ENCODE measurements around the gene ELAVL1.
"Not testable (repeated sequence)": the region's sequence is repeated elsewhere in the genome, so short reads cannot be mapped to it uniquely, and the experiment has no call there.

The ELAVL1 gene

DNA sequence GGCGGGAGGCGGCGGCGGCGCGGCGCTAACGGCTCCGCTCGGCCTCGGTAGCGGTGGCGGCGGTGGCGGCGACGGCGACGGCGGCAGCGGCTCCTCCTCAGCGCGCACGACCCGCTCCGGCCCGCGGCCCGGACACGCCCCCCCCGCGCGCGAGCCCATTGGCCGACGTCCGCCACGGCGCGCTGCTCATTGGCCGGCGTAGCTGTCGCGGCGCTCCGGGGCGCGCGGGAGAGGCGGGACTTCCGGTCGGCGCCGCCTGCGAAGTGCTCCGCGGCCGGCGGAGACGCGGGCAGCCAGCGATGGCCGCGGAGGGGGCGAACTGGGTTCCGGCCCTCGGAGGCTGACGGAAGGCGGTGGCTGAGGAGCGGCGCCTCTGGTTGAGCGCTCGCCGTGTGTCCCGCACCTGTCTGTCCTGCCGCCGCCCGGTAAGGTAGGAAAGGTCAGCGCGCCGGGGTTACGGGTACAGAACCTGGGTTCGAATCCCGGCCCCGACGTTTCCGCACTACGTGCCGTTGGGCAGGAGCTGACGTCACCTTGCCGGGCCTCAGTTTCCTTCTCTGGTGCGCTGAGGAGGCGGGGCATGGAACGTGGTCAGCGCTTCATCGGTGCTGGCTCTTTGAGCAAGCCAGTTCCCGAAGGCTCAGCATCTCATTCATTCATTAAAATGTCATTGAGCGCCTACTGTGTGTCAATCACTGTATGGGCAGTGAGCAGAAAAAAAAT, at the start of gene ELAVL1:
TSS of gene ELAVL1 (minus strand) at position 108 of the 723 bp plus-strand sequence. CDS start 13,826 bp downstream, outside the sequence.
- DNase-seq: peak; percentile 76 to 78

DNA sequence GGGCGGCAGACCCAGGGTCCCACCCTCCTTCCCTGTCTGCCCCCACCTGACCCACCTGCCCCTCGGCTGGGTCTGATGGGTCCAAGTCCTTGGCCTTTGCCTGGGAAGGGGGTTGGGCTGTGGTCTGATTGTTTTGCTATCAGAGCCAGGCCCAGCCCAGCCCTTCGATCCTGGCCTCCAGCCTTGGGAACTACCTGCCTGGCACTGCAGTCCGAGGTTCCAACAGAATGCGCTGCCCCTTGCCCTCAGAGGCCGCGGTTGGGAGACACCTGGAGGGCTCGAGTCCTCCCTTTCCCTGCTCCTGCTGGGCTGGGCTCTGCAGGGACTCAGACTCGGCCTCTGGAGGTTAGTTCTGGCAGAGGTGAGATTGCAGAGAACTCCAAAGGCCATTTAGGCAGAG, 48.7 kb upstream of the ELAVL1 start:
- no peak for DNase-seq

DNA sequence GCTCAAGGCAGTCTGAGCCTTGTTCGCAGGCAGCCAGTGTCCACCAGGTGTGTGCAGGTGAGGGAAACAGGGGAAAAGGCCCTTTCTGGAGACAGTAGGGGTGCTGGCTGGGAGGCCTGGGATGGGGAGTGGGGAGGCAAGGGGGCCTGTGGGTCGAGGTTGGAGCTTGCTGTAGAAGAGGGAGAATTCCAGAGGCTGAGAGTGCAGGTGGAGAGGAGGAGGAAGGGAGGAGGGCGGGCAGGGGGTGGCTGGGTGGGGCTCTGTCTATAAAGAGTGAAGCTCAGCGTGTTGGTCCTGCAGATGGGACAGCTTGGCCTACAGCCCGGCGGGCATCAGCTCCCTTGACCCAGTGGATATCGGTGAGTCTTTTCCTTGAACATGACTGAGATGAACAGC, 47.0 kb upstream of the ELAVL1 start, which contains the start of gene CCL25:
TSS of gene CCL25 (plus strand) at position 297 of the 396 bp plus-strand sequence. CDS start 290 bp downstream, outside the sequence.
- DNase-seq: no peak

DNA sequence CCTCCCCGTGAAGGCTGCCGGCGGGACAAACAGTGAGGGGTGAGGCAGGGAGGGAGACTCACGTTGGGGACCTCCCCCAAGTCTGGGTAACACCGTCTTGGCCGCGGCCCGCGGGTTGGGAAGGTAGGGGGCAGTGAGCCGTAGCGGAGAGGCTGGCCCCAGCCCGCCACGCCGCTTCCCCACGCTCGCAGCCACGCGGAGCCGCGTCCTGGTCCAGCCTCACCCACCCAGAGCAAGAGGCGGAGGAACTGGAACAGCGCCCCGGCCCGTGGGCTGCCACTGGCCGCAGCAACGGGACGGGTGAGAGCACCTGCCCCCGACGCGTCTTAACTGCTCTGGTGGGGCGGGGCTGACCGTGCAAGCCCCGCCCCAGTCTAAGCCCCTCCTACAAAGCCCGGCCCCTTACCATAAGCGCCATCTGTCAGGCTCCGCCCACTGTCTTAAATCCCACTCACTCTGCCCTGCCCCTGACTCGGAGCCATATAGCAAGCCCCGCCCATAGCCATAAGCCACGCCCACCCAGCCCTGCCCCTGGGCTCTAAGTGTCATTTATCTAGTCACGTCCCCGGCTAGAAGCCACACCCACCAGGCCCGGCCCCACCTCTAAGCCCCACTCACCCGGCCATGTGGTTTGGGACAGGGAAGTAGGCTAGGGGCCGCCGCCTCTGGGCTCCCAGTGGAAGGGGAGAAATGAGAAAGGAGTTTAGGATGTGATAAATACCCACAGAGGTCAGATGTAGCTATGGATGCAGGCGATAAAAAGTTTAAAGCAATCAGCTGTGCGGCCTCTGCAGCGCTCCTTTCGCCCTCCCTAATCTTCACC, 45.0 kb upstream of the ELAVL1 start:
- DNase-seq: peak; percentile 33 to 69

DNA sequence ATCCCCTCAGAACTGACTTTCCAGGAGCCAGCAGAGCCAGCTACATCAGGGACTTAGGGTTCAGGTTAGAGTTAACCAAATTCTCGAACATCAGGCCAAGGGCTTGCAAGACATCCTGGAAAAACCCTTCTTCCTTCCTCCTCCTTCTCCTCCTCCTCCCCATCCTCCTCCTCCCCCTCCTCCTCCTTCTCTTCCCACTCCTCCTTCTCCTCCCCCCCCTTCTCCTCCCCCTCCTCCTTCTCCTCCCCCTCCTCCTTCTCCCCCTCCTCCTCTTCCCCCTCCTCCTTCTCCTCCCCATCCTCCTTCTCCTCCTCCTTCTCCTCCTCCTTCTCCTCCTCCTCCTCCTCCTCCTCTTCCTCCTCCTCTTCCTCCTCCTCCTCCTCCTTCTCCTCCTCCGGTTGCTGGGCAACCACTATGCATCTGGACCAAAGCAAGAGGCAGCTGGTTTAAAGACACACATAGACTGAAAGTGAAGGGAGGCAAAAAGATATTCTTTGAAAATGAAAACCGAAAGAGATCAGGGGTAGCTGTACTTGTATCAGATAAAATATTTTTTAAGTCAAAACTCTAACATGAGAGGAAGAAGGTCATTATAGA, 41.2 kb upstream of the ELAVL1 start:
- no peak for DNase-seq

DNA sequence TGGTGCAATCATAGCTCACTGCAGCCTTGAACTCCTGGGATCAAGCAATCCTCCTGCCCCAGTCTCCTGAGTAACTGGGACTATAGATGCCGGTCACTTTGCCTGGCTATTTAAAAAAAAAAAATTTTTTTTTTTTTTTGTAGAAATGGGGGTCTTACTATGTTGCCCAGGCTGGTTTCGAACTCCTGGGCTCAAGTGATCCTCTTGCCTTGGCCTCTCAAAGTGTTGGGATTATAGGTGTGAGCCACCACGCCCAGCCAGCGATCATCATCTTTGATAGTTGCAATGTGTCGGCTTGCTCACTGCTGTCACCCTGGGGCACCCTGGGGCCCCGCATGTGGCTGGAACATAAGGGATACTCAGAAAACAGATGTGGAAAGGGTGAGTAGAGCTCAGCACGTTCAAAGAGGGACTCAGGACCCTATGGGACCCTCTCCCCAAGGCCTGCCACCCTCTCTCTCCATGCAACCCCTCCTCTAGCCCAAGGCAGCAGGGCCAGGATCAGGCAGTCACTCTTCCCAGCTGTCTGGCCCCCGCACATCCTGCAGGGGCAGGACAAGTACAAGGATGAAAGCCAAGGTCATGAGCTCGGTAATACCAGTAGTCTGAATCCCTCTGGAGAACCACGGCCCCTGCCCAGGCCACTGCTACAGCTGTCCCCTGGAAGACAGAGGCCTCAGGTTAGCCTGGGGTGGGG, 40.6 kb upstream of the ELAVL1 start:
- DNase-seq: no peak

DNA sequence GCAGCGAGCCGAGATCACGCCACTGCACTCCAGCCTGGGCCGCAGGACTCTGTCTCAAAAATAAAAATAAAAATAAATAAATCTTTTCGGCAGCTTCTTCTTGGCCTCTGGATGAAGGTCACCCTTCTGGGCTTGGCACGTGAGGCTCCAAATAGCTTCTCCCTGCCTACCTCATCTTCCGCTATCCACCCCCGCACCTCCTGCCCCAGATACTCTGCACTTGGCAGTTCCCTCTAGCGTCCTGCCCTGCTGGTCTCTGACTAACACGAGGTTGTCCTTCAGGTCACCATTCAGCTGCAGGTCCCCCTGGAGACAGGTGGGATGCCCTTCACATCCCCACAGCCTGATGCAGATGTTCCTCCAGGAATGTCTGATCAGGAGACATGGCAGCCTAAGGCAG, 38.6 kb upstream of the ELAVL1 start:
- no peak for DNase-seq

DNA sequence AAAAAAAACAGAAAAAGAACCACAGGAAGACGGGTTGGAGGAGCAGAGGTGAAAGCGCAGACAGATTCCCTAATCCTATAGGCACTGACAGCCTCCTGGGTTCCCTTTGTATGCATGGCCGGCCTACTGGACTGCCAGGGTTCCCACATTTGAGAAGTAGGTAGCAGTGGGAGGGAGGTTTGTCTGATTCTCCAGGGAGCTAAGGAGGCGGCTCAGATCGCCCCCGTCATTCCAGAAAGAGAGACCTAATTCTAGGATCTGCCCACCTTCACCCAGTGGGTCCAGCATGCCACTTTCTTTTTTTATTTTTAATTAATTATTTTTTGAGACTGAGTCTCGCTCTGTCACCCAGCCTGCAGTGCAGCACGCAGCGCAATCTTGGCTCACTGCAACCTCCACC, 37.5 kb upstream of the ELAVL1 start:
- no peak for DNase-seq

DNA sequence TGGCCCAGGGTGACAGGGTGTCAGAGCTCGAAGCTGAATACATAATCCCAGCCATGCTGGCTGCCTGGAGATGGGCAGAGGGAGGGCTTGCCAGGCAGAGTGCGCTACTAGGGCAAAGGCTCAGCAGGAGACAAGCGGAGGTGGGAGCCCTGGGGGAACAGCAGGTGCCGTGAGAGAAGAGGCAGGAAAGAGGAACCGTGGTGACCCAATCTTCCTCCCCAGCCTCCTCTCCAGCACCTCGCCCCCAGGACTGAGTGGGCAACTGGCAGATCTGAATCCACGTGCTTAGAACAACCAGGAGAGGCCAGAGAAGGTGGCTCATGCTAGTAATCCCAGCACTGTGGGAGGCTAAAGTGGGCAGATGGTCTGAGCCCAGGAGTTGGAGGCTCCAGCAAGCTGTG, 36.1 kb upstream of the ELAVL1 start:
- DNase-seq: no peak

DNA sequence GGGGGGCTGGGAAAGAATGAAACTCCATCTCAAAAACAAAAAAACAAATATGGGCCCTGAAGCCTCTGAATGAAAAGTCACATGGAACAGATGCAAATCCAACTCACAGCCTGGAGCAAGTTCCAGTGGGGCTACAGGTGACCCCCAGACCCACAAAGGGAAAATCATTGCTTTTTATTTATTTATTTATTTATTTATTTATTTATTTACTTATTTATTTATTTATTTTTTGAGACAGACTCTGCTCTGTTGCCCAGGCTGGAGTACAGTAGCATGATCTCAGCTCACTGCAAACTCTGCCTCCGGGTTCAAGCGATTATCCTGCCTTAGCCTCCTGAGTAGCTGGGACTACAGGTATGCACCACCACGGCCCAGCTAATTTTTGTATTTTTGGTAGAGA, 33.8 kb upstream of the ELAVL1 start:
- no peak for DNase-seq

DNA sequence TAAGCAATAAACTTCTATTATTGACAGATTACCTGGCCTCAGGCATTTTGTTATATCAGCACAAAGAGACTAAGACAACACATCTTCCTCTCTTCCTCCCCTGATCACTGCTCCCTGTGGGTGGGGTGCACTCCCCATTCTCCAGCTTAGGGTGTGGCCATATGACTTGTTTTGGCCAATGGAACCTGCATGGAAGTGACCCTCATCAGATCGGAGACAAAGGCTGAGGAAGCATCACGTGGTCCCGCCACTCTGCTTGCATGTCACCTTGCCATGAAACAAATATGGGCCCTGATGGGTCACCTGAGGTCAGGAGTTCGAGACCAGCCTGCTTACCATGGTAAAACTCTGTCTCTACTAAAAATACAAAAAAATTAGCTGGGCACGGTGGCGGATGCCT, 33.4 kb upstream of the ELAVL1 start:
- DNase-seq: no peak

DNA sequence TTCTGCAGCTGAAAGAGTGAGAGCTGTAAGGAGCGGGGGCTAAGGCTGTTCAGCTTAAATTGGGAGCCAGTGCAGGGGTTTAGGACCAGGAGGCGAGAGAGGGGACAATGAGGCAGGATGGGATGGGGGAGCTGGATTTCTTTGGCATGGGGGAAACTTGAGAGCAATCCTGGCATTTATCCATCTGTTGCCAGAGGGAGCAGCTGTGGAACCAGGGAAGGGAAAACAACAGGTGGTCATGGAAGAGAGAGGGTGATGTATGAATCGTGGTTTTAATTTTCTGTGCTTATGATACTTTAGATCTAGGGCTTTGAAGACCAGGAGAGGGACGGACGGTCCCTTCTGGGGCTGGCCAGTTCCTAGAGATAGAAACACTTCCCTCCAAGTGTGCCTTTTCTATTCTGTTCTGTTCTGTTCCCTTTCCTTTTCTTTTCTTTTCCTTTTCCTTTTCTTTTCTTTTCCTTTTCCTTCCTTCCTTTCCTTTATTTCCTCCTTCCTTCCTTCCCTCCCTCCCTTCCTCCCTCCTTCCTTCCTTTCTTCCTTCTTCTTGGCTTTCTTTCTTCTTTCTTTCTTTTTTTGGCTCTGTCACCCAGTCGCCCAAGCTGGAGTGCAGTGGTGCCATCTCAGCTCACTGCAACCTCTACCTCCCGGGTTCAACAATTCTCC, 31.1 kb upstream of the ELAVL1 start:
- no peak for DNase-seq

DNA sequence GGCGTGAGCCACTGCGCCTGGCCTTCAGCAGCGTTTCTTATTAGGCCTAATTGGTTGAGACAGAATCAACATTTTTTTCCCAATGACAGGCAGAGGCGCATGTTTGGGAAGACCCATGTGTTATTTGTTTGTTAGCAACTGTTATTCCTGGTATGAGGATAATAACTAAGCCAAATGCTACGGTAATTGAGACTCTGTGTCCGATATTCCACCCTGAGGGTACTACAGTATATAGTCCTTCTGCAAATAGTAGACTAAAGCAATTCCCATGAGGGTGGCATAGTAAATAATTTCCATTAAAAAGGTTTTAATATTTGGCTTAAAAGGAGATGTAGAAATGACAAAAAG, 28.7 kb upstream of the ELAVL1 start:
- DNase-seq: no peak

DNA sequence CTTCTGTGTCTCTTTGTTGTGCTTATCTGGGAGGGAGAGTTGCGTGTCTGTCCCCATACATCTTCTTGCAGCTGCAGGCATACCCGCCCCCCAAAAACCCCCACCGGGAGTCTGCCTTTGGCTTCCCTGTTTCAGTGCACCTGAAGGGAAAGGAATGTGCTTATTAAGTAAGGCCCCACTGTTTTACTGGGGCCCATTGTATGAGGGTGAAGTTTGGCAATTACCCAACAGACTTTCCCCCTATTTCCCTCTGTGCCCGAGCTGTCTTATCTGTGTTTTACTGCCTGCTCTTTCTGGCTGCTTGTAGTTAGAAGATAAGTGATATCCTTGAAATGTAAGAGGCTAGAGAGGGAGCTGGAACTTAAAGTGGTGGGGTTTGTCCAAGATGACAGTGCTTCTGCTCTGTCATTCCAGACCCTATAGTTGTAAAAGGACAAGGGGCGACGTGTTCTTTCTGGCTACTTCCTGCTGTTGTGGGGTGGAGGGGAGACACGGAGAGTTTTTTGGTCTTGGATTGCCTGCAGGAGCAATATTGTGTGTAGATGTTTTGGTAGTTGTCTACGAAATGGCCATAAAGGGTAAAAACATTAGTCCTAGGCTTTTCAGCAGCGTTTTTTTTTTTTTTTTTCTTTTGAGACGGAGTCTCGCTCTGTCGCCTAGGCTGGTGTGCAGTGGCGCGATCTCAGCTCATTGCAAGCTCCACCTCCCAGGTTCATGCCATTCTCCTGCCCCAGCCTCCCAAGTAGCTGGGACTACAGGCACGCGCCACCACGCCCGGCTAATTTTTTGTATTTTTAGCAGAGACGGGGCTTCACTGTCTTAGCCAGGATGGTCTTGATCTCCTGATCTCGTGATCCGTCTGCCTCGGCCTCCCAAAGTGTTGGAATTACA, 28.1 kb upstream of the ELAVL1 start:
- DNase-seq: not testable (repeated sequence)

DNA sequence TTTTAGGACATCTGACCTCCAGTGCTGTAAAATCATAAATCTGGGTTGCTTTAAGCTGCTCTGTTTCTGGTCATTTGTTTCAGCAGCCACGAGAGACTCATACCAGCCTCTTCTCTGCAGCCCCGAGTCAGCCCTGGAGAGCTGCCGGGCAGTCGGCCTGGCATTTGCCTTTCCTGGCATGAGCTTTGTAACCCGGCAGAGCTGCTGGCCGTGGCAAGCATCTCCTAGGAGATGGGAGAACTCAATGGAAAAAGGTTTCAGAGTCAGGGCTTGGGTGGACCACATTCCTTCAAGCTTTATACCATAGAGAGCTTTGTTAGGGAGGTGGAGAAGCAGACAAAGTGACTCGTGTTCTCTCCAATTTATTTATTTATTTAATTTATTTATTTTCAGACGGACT, 25.5 kb upstream of the ELAVL1 start:
- no peak for DNase-seq

DNA sequence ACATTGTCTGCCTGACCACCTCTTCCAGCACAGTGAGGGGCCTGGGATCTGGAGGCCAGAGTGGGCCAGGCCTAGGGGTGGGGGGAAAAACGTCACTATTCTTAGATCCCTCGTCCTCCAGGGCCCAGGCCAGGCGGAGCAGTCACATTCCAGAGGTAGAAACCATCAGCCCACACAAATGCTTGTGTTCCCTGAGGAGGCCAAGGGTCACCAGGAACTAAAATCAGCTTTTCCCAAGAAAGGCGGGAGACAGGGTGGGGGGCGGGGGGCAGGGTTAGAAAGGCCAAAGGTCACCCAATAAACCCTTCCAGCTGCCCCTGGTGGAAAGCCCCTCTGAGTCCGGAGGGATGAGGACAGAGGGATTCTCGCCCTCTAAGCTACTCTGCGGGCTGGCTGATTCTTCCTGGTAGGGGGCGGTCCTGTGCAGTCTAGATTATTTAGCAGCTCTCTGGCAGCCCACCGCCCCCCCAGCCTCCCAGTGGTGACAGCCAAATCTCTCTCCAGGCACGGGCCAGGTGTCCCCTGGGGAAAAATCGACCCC, 23.6 kb upstream of the ELAVL1 start:
- no peak for DNase-seq

DNA sequence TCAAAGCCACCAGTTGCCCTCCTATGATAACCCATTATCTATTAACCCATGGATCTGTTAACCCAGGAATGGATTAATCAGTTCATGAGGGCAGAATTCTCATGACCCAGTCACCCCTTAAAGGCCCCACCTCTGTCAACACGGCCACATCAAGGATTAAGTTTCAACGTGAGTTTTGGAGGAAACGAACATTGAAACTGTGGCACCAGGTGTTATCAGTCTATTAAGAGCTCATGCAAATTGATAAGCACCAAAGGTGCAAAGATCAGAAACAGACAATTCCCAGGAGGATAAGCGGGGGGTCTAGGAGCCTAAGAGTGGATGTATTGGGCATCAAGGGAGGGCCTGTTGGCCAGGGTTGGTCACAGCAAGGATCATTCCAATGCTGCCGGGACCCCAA, 19.9 kb upstream of the ELAVL1 start:
- no peak for DNase-seq

DNA sequence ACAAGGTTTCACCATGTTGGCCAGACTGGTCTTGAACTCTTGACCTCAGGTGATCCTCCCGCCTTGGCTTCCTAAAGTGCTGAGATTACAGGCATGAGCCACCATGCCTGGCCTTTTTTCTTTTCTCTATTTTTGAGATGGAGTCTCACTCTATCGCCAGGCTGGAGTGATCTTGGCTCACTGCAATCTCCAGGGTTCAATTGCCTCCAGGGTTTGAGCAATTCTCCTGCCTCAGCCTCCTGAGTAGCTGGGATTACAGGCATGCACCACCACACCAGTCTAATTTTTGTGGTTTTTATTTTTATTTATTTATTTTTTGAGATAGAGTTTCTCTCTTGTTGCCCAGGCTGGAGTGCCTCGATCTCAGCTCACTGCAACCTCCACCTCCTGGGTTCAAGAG, 18.8 kb upstream of the ELAVL1 start:
- DNase-seq: not testable (repeated sequence)

DNA sequence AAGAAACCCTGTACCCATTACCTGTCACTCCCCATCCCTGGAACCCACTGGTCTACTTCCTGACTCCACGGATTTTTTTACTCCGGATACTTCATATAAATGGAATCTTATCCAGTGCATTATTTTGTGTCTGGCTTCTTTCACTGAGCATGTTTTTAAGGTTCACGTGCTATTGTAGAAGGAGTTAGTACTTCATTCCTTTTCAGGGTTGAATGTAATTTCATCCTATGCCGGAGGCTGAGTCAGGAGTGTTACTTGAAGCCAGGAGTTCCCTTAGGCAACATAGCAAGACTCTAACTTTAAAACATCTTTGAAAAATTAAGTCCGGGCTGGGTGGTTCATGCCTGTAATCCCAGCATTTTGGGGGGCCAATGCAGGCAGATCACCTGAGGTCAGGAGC, 17.9 kb upstream of the ELAVL1 start:
- no peak for DNase-seq

DNA sequence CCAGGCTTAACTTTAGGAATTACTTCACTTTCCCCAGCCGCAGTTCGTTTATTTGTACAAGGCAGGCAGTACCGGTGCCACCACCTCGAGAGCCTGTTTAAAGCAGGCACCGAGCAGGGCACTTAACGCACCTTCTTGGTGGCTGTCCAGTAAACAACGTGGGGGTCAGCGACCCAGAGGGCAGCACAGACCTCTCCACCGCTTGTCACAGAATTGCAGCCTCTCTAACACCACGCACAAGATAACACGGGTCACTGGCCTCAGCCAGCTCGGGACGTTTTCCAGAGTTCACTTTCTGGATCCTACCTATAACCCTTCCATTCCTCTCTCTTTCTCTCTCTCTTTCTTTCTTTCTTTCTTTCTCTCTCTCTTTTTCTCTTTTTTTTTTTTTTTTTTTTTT, 16.8 kb upstream of the ELAVL1 start:
- no peak for DNase-seq

DNA sequence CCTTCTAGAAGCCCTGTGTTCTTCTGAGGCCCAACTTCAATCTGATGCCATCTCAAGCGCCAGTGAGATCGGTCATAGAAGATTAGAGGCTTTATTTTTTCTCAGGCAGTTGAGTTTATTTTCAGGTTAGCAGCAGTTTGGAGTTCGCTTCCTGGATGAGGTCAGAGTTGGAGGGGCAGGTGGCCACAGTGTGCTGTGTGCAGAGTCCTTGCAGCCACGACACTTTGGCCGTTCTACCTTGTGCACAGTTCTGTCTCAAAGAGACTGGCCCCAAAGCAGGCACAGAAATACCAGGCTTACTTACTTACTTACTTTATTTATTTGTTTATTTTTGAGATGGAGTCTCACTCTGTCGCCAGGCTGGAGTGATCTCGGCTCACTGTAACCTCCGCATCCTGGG, 15.9 kb upstream of the ELAVL1 start:
- DNase-seq: no peak
